Thoracic aorta endothelial cell (primary cell): ENCODE measurements around the gene API5. TPM values are rescaled to one million over a fixed set of nuclear protein-coding genes. Genes with fewer than 3 reads are reported as not detected.

Source experiments
- small RNA-seq: library from RNA; depleted of rRNA; stranded (forward); fragments of <200 nt; gene quantifications from one replicate; pipeline ENCODE3, GENCODE V24; 2012
- total RNA-seq: library from RNA; depleted of rRNA; stranded (reverse); fragments of >200 nt; gene quantifications from 2 replicates; pipeline ENCODE4 v1.2.3, GENCODE V29; 2012

API5 gene
- total RNA-seq: 159 and 182 TPM in 2 replicates

GRCh38 chr11:43311791-43312607 lies at the start of gene API5:
Gene API5 (plus strand): TSS chr11:43311996. CDS start chr11:43312128, 132 bp downstream.

GRCh38 chr11:43358801-43359421 lies 47.1 kb downstream of the API5 start, which contains the start of gene TTC17:
Gene TTC17 (plus strand): TSS chr11:43358920. CDS start chr11:43358955, 35 bp downstream.

Small RNA genes within 50 kb of the gene (small RNA-seq; reads per million reads assigned to genes)
- gene RF00019: not detected

Other genes with a start within 250 kb of the API5 start
- gene TTC17, start 46.9 kb downstream of the API5 start, total RNA-seq: 81.3 and 85.2 TPM in 2 replicates